DMS53 treated with DMSO at 0.1 percent for 48 hours (cell line): ENCODE results near the gene HSPA4L.

Source experiments
- DNase-seq: peaks from one replicate; lab custom pipeline; 2025; ENCODE audit not compliant: unreplicated experiment; lab: John Stamatoyannopoulos, UW

HSPA4L gene

DNA sequence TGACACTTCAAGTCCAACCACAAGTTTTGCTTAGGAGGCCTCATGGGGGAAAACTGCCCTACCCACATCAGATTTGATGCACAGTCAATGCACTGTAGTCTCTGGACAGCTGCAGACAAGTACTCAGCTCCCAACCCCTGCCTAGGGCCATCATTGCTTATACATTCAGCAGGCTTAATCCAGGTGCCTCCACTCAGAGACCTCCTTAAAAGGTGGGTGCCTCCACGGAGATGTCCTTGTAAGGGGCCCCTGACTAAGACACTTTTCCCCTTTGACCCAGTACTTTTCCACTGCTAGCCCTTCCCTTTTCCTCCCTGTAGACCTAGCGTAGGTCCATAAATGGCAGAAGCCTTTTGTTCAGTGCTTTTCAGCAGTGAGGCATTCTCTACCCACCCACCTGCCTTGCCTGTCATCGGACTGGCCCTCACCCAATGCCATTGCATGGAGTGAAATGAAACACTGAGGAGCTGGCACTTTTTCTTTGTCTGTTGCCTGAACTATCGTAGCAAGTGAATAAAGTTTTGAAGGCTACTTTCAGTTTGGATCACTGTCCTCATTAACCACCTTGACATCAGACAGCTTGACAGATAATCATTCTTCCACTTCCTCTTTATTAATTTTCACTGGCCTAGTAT, 74.8 kb downstream of the HSPA4L start:
- DNase-seq: no peak

DNA sequence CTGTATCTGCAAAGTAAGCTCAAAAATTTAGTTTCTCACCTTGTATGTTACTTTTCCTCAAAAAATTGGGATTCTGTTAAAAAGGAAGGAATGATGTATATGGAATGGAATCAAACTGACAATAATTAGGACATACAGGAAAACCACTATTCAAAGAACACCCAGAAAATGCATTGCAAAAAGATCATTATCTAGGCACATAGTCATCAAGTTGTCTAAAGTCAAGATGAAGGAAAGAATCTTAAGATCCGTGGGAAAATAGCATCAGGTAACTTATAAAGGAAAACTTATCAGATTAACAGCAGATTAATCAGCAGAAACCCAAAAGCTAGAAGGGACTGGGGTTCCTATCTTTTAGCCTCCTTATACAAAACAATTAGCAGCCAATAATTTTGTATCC, 75.5 kb downstream of the HSPA4L start:
- DNase-seq: no peak

DNA sequence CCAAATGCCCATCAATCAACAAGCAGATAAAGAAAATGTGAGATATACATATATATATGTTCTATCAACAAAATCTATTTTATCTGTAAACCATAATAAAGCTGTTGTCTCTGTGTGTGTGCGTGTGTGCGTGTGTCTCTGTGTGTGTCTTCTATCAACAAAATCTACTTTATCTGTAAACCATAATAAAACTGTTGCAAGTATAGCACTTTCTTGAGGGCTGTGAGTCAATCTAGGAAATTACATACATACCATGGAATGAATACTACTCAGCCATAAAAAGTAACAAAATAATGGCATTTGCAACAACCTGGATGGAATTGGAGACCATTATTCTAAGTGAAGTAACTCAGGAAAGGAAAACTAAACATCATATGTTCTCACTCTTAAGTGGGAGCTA, 86.1 kb downstream of the HSPA4L start:
- no peak for DNase-seq

GRCh38 chr4:127870281-127870680, 88.2 kb downstream of the HSPA4L start:
- DNase-seq: no peak

DNA sequence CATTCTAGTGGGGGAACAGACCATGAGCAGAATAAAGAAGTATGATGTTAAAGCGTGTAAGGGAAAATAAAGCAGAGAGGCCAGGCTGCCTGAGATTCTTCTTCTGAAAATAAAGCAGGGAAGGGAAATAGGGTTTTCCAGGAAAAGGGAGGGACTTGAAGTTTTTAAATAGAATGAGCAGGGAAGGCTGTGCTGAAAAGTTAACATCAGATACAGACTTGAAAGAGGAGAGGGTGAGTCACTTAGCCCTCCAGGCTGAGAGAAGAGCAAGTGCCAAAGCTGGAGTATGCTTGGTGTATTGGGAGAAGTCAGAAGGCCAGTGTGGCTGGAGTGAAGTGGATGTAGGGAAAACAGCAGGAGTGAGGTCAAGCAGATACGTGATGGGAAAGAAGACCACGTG, 88.6 kb downstream of the HSPA4L start:
- peak; percentile 3 for DNase-seq

DNA sequence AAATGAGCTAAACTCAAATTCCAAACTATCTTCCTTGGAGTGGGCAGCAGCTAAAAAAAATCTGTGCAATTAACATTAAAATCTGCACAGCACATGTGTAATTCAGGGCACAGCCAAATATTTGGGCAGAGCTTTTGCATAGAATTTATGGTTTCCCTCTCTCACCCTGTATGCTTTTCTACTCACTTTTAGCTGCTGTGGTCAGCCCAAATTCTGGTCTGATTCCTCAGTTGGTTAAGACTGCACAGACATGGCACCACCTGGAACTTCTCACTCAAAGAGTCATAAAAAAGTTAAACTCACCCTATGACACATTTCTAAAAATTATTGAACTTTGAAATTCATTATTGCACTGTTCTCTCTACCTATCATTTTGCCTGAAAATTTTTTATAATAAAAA, 93.7 kb downstream of the HSPA4L start:
- DNase-seq: no peak

GRCh38 chr4:127880763-127881562, 98.8 kb downstream of the HSPA4L start, which contains the start of gene PLK4:
Gene PLK4 (plus strand): TSS chr4:127880893. CDS start chr4:127881135, 242 bp downstream.
- peak; percentile 80 for DNase-seq

DNA sequence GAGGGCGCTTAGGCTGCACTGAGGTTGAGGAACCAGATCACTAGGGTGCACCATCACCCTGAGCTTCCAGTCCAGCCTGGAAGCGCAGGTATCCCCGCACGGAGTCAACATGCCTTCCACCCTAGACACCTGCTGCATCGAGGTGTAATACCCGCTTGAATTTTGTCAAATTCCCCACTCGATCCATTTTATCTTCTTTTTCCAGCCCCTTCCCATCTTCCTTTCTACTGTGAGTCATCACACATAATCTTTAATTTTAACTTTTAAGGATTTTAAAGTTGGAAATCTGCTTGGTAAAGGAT, 99.4 kb downstream of the HSPA4L start:
- DNase-seq: no peak

- DNase-seq: no peak
Measured at GRCh38 chr4:127888559-127888958, 106.4 kb downstream of the HSPA4L start.

DNA sequence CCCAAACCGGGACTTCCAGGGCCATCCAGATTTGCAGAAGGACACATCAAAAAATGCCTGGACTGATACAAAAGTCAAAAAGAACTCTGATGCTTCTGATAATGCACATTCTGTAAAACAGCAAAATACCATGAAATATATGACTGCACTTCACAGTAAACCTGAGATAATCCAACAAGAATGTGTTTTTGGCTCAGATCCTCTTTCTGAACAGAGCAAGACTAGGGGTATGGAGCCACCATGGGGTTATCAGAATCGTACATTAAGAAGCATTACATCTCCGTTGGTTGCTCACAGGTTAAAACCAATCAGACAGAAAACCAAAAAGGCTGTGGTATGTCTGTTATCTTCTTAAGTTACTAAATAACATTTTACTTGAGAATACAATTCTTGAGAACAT, 107.8 kb downstream of the HSPA4L start:
- DNase-seq: no peak
